ENCODE measurements around the gene SLC6A13.

SLC6A13 gene

GRCh38 chr12:178829-179109, 83.9 kb downstream of the SLC6A13 start:
- DNase-seq (ENCODE audit: low read depth in 2 of 2) = no peak

GRCh38 chr12:177980-178828, 84.4 kb downstream of the SLC6A13 start:
- no peak for DNase-seq (ENCODE audit: low read depth in 2 of 2)

- DNase-seq (ENCODE audit: low read depth in 2 of 2) = no peak
Measured at GRCh38 chr12:177336-177979, 85.2 kb downstream of the SLC6A13 start.

GRCh38 chr12:176321-177181, 86.1 kb downstream of the SLC6A13 start:
- DNase-seq (ENCODE audit: low read depth in 2 of 2) = peak in 1 of 2 experiments; percentile 24

GRCh38 chr12:175759-176158, 86.9 kb downstream of the SLC6A13 start:
- DNase-seq (ENCODE audit: low read depth in 2 of 2) = no peak

- DNase-seq (ENCODE audit: low read depth in 2 of 2) = no peak
Measured at GRCh38 chr12:175250-175649, 87.4 kb downstream of the SLC6A13 start.

- no peak for DNase-seq (ENCODE audit: low read depth in 2 of 2)
Measured at GRCh38 chr12:174596-174995, 88.0 kb downstream of the SLC6A13 start.

GRCh38 chr12:174124-174523, 88.5 kb downstream of the SLC6A13 start:
- no peak for DNase-seq (ENCODE audit: low read depth in 2 of 2)

GRCh38 chr12:172732-173161, 89.9 kb downstream of the SLC6A13 start:
- no peak for DNase-seq (ENCODE audit: low read depth in 2 of 2)

- no peak for DNase-seq (ENCODE audit: low read depth in 2 of 2)
Measured at GRCh38 chr12:171743-172676, 90.6 kb downstream of the SLC6A13 start.

GRCh38 chr12:171276-171675, 91.4 kb downstream of the SLC6A13 start:
- no peak for DNase-seq (ENCODE audit: low read depth in 2 of 2)

All from fibroblast of skin of left biceps (primary cell).